ENCODE measurements around the gene ATP4A. TPM values are rescaled to one million over a fixed set of nuclear protein-coding genes. Genes with fewer than 3 reads are reported as not detected.

The ATP4A gene
- total RNA-seq, 1 experiment from 2014 or later: not detected

DNA sequence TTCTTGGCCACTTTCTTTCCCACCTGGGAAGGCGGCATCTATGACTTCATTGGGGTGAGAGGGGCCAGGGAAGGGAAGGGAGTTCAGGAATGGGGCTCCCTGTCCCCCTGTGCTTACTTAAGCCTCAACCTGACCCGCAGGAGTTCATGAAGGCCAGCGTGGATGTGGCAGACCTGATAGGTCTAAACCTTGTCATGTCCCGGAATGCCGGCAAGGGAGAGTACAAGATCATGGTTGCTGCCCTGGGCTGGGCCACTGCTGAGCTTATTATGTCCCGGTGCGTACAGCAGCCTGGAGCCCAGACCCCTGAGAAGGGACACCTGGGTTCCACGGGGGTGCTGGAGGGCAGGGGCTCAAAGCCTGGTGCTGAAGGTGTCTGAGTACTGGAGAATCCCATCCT lies 16.9 kb downstream of the ATP4A start:
- peak overlapping the region; percentile 91 for H3K27ac Mint-ChIP-seq (ENCODE audit: unreplicated experiment)
- peaks cover 24% of the 10 kb centered on the region for H3K4me1 Mint-ChIP-seq (ENCODE audit: low read depth, unreplicated experiment)
- TF ChIP-seq, protein P1, sequence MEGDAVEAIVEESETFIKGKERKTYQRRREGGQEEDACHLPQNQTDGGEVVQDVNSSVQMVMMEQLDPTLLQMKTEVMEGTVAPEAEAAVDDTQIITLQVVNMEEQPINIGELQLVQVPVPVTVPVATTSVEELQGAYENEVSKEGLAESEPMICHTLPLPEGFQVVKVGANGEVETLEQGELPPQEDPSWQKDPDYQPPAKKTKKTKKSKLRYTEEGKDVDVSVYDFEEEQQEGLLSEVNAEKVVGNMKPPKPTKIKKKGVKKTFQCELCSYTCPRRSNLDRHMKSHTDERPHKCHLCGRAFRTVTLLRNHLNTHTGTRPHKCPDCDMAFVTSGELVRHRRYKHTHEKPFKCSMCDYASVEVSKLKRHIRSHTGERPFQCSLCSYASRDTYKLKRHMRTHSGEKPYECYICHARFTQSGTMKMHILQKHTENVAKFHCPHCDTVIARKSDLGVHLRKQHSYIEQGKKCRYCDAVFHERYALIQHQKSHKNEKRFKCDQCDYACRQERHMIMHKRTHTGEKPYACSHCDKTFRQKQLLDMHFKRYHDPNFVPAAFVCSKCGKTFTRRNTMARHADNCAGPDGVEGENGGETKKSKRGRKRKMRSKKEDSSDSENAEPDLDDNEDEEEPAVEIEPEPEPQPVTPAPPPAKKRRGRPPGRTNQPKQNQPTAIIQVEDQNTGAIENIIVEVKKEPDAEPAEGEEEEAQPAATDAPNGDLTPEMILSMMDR (IDR thresholded peaks at IDR 0.05; ENCODE audit: insufficient read depth in 1 of 2, low read depth in 1 of 2, low read length in 1 of 2, severe bottlenecking in 1 of 2, unreplicated experiment in 1 of 2): no peak
- H3K36me3 Mint-ChIP-seq (ENCODE audit: insufficient read depth, unreplicated experiment): peaks cover 19% of the 10 kb centered on the region
- TSS peak; percentile 64 for BruUV-seq (replicated peaks)
- H3K27me3 ChIP-seq (replicated peaks; ENCODE audit: control insufficient read depth, insufficient read depth, low read length): no peaks in the 10 kb centered on the region
- peak overlapping the region; percentile 90 for H3K4me3 ChIP-seq (ENCODE audit: low read depth, low read length)
- H3K4me3 Mint-ChIP-seq (ENCODE audit: unreplicated experiment): peak overlapping the region; percentile 95
- peaks cover 3% of the 10 kb centered on the region; the same call in 1 of the 2 replicates for H3K36me3 ChIP-seq (ENCODE audit: control insufficient read depth, insufficient read depth, low read length)
- H3K27me3 Mint-ChIP-seq (ENCODE audit: insufficient read depth, unreplicated experiment): no peaks in the 10 kb centered on the region
- no peaks in the 10 kb centered on the region for H3K9me3 ChIP-seq
- POLR2A ChIA-PET: no interaction called here
- H3K9me3 Mint-ChIP-seq (ENCODE audit: unreplicated experiment): no peaks in the 10 kb centered on the region
- no peak for DNase-seq
- CTCF ChIA-PET: interaction anchor here (0.5 to 1.6 kb wide), 2 partner anchors 36 to 97 kb away, joined by 3 read pairs; no protein-coding TSS in a partner anchor
- peaks cover 14% of the 10 kb centered on the region for H3K4me1 ChIP-seq
- intact Hi-C loops (cut with micrococcal nuclease; ENCODE audit: unreplicated experiment): loop anchor here (5.0 kb wide), 2 partner anchors 81 to 96 kb away; partner anchors contain the start of genes ETV2 and RBM42

DNA sequence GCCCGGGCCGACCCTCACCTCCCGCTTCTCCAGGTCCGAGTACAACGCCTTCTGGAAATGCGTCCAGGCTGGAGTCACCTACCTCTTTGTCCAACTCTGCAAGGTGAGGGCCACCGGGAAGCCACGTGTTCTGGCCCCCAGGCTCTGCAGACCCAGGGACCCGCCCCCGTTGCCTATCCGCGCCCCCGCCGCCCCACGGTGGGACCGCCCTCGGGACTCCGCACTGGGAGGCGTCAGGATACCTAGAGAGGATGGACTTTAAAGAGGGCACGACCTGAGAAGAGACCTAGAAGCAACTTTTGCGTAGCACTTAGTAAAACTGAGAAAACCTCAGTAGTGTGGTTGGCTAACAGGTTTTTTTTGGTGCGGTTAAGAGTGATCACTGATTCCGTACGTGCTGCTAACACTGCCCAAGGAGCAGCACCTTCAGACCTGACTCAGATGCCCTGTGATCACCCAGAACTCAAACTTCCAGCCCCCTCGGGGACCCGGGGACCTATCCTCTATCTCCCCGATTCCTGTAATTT lies 17.5 kb downstream of the ATP4A start:
- Mint-ChIP-seq H3K27me3 (ENCODE audit: insufficient read depth, unreplicated experiment) (no peaks in the 10 kb centered on the region), H3K4me1 (ENCODE audit: low read depth, unreplicated experiment) (peaks cover 24% of the 10 kb centered on the region), H3K27ac (ENCODE audit: unreplicated experiment) (peak overlapping the region; percentile 91), H3K9me3 (ENCODE audit: unreplicated experiment) (no peaks in the 10 kb centered on the region), H3K36me3 (ENCODE audit: insufficient read depth, unreplicated experiment) (peaks cover 19% of the 10 kb centered on the region), H3K4me3 (ENCODE audit: unreplicated experiment) (peak overlapping the region; percentile 95)
- H3K4me1 ChIP-seq: peaks cover 14% of the 10 kb centered on the region
- H3K9me3 ChIP-seq: no peaks in the 10 kb centered on the region
- intact Hi-C loops (cut with micrococcal nuclease; ENCODE audit: unreplicated experiment): loop anchor here (1.0 to 5.0 kb wide), 3 partner anchors 36 to 96 kb away; partner anchors contain the start of genes ETV2 and RBM42
- BruUV-seq (replicated peaks): no TSS peak
- ChIA-PET CTCF (interaction anchor here (0.5 to 1.6 kb wide), 2 partner anchors 36 to 98 kb away, joined by 3 read pairs; no protein-coding TSS in a partner anchor), POLR2A (no interaction called here)
- no peaks in the 10 kb centered on the region for H3K27me3 ChIP-seq (replicated peaks; ENCODE audit: control insufficient read depth, insufficient read depth, low read length)
- DNase-seq: peak; percentile 65 to 68
- peaks cover 3% of the 10 kb centered on the region; the same call in 1 of the 2 replicates for H3K36me3 ChIP-seq (ENCODE audit: control insufficient read depth, insufficient read depth, low read length)
- peak overlapping the region; percentile 90 for H3K4me3 ChIP-seq (ENCODE audit: low read depth, low read length)
- TF ChIP-seq, protein P1 (IDR thresholded peaks at IDR 0.05; ENCODE audit: insufficient read depth in 1 of 2, low read depth in 1 of 2, low read length in 1 of 2, severe bottlenecking in 1 of 2, unreplicated experiment in 1 of 2): no peak

DNA sequence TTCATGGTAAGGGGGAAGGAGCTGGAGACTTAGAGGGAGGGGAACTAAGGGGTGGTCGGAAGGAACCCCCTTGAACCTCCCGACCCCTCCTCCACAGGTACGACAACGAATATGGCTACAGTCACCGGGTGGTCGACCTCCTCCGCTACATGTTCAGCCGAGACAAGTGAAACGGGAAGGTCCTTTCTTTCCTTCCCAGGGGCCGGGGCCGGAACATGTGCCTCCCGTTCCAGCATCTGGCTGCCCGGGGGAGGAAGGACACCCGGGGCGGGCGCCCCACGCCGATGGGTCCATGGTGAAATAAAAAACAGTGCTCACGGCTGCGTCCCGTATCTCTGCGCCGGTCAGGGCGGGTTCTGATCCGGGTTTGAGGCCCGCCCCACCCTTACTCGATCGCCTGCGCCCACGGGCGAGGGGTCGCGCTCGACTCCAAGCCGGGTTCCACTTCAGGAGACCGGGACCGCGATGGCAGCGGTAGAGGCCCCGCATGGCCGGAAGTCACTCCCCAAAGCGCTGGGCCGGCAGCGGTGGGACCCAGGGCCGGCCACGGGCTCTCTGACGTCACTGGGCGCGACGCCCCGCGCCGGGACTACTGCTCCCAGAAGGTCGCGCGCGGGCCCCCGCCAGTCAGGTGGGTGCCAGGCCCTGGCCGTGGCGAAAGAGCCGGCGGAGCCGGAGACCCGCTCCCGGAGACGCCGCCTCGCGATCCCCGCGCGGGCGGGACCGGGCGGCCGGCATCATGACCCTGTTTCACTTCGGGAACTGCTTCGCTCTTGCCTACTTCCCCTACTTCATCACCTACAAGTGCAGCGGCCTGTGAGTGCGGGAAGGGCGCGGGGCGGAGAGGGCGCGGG lies 18.2 kb downstream of the ATP4A start, which contains the start of gene TMEM147:
TSS of gene TMEM147 (plus strand) at position 626 of the 854 bp plus-strand sequence. CDS start at position 740, 114 bp downstream.
- ChIA-PET POLR2A (interaction anchor here (1.1 kb wide), 1 partner anchor 35 kb away, joined by 3 read pairs; no protein-coding TSS in a partner anchor), CTCF (interaction anchor here (1.1 kb wide), 1 partner anchor 147 kb away, joined by 3 read pairs; no protein-coding TSS in a partner anchor)
- intact Hi-C loops (cut with micrococcal nuclease; ENCODE audit: unreplicated experiment): loop anchor here (1.0 to 5.0 kb wide), 3 partner anchors 35 to 97 kb away; partner anchors contain the start of genes ETV2 and RBM42
- TF ChIP-seq, protein P1 (IDR thresholded peaks at IDR 0.05; ENCODE audit: insufficient read depth in 1 of 2, low read depth in 1 of 2, low read length in 1 of 2, severe bottlenecking in 1 of 2, unreplicated experiment in 1 of 2): no peak
- TSS peak; percentile 77 for BruUV-seq (replicated peaks)
- no peaks in the 10 kb centered on the region for H3K9me3 ChIP-seq
- H3K4me1 ChIP-seq: peaks cover 14% of the 10 kb centered on the region
- Mint-ChIP-seq H3K27ac (ENCODE audit: unreplicated experiment) (peak within 1 kb of the TSS; percentile 91), H3K27me3 (ENCODE audit: insufficient read depth, unreplicated experiment) (no peaks in the 10 kb centered on the region), H3K4me3 (ENCODE audit: unreplicated experiment) (peak within 1 kb of the TSS; percentile 95), H3K4me1 (ENCODE audit: low read depth, unreplicated experiment) (peaks cover 24% of the 10 kb centered on the region), H3K36me3 (ENCODE audit: insufficient read depth, unreplicated experiment) (peaks cover 19% of the 10 kb centered on the region), H3K9me3 (ENCODE audit: unreplicated experiment) (no peaks in the 10 kb centered on the region)
- H3K36me3 ChIP-seq (ENCODE audit: control insufficient read depth, insufficient read depth, low read length): peaks cover 3% of the 10 kb centered on the region; the same call in 1 of the 2 replicates
- peak; percentile 91 to 96 for DNase-seq
- peak within 1 kb of the TSS; percentile 90 for H3K4me3 ChIP-seq (ENCODE audit: low read depth, low read length)
- H3K27me3 ChIP-seq (replicated peaks; ENCODE audit: control insufficient read depth, insufficient read depth, low read length): no peaks in the 10 kb centered on the region

Data from Caco-2 (cell line).